GM21390 (cell line): ENCODE results near the gene NHERF1.

Source experiments
- ATAC-seq: cut with Tn5 transposase; IDR thresholded peaks from one replicate; pipeline ENCODE4 v1.9.1; 2021; ENCODE audit not compliant: unreplicated experiment

Gene NHERF1

GRCh38 chr17:74807441-74807840 is 59.0 kb downstream of the NHERF1 start:
- ATAC-seq, result no peak

GRCh38 chr17:74807925-74808324 is 59.5 kb downstream of the NHERF1 start:
- ATAC-seq, result no peak

- ATAC-seq, result no peak
Observed at GRCh38 chr17:74808714-74809430, 60.4 kb downstream of the NHERF1 start.

- ATAC-seq, result no peak
Observed at GRCh38 chr17:74810699-74811485, 62.5 kb downstream of the NHERF1 start.

GRCh38 chr17:74812109-74813009 is 63.9 kb downstream of the NHERF1 start:
- ATAC-seq, result no peak

GRCh38 chr17:74814453-74814852 is 66.0 kb downstream of the NHERF1 start:
- ATAC-seq, result no peak

GRCh38 chr17:74815067-74815466 is 66.6 kb downstream of the NHERF1 start:
- ATAC-seq, result no peak

GRCh38 chr17:74815550-74816370 is 67.3 kb downstream of the NHERF1 start:
- ATAC-seq, result no peak

GRCh38 chr17:74816905-74817620 is 68.6 kb downstream of the NHERF1 start:
- no peak for ATAC-seq

GRCh38 chr17:74818291-74818938 is 70.0 kb downstream of the NHERF1 start:
- no peak for ATAC-seq
